GM19463 (cell line): ENCODE data around the gene PACS2.
"Not testable (repeated sequence)": the region's sequence is repeated elsewhere in the genome, so short reads cannot be mapped to it uniquely, and the experiment has no call there.

ENCODE experiments used
- ATAC-seq: cut with Tn5 transposase; IDR thresholded peaks from one replicate; pipeline ENCODE4 v1.9.1; 2021; ENCODE audit warnings: mild to moderate bottlenecking, moderate library complexity; ENCODE audit not compliant: unreplicated experiment

PACS2 gene

GRCh38 chr14:105348169-105348944, 33.8 kb downstream of the PACS2 start:
- no peak for ATAC-seq

- no peak for ATAC-seq
Observed at GRCh38 chr14:105348945-105349699, 34.6 kb downstream of the PACS2 start.

GRCh38 chr14:105349992-105350391, 35.4 kb downstream of the PACS2 start:
- no peak for ATAC-seq

DNA sequence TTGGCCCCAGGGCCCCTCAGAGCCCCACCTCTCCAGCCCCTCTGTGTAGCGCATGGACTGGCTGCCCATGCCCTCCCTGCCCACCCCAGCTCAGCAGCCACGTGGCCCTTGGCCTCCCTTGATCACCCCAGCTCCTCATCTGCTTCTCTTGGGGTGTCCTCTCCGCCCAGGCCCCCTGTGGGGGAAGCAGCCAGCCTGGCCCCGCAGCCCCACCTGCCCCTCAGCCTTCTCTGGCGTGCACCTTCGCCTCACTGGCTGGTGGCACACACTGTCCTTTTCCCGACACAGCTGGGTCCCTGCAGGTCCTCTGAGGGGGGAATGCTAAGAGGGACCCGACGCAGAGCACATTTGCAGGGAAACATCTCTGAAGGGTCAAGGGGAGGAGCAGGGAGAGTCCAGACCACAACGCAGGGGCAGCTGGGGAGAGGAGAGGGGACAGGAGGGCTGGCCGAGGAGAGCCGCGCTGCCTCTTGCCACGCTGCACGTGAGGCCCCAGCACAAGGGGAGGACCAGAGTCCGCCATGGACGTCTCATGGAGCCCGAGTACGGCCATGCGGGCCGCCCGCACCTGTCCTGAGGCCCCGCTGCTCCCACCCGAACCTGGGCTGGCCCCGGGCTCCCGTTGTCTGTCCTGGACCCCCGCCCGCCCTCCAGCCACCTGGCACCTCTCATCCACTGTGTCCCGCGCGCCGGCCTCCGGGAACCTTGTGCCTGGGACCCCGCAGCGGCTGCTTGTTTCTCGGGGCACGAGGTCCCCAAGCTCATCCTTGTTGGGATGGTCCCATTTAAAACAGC, 36.1 kb downstream of the PACS2 start:
- ATAC-seq: no peak

- ATAC-seq: no peak
Observed at GRCh38 chr14:105351410-105351809, 36.9 kb downstream of the PACS2 start.

DNA sequence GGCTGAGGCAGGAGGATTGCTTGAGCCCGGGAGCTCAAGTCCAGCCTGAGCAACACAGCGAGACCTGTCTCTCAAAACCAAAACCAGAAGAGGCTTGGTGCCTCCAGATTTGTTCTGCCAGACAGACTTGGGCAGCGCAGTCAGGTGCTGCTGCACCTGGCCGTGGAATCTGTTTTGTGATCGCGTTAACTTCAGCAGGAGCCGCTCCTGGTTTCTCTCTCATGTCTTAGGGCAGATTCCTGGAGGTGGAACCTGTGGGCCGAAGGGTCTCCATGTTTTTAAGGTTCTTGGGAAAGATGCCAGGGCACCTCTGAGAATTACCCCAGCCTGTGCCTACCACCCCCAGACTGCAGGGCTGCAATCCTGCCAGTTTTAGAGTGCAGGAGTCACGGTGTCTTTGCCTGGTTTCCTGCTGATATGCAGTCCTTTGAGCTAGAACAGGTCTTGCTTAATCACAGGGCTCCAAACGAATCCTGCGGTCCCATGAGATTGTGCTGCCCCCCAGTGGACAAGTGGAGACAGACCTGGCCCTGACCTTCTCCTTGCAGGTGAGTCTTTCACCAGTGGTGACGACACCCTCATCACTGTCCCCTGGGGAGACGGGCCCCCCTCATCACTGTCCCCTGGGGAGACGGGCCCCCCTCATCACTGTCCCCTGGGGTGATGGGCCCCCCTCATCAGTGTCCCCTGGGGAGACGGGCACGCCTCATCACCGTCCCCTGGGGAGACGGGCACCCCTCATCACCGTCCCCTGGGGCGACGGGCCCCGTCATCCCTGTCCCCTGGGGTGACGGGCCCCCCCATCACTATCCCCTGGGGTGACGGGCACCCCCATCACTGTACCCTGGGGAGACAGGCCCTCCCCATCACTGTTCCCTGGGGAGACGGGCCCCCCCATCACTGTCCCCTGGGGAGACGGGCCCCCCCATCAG, 37.6 kb downstream of the PACS2 start:
- peak; percentile 54 for ATAC-seq

- no peak for ATAC-seq
Observed at GRCh38 chr14:105353136-105353535, 38.6 kb downstream of the PACS2 start.

DNA sequence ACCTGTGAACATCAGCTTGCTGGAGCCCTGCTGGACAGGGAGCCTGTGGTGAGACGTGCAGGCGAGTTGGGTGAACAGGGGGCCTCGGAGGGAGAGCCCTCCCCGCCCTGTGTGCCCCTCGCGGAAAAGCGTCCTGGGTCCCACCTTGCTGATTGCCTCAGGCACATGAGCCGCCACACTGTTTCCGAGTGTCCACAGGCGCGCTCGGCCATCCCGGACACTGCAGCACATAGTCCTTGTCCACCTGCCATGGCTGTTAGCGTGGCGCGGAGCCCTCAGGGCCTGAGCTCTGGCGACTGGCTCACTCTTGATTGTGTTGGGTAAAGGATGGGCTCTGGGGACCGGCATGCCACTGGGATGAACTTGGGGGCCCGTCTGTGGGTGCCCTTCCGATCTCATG, 40.0 kb downstream of the PACS2 start:
- no peak for ATAC-seq

DNA sequence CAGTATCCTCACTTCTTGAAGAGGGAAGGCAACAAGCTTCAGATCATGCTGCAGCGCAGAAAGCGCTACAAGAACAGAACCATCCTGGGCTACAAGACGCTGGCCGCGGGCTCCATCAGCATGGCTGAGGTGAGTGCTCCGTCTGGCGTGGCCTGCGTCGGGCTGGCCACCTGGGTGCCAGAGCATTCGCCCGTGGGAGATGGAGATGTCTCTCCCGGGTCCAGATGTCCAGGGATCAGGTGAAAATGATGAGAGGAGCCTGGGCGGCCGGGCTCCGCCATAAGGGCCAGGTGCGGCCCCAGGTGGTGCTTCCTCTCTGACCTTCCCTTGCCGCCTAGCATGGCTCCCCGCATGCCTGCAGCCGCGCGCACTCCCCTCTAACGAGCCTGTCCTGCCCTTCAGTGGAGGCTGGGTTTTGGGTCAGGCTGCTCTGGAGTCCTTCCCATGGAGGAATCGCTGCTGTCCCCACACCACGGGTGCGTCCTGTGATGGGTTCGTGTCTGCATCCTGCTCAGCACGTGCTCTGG, 40.6 kb downstream of the PACS2 start:
- ATAC-seq: no peak

DNA sequence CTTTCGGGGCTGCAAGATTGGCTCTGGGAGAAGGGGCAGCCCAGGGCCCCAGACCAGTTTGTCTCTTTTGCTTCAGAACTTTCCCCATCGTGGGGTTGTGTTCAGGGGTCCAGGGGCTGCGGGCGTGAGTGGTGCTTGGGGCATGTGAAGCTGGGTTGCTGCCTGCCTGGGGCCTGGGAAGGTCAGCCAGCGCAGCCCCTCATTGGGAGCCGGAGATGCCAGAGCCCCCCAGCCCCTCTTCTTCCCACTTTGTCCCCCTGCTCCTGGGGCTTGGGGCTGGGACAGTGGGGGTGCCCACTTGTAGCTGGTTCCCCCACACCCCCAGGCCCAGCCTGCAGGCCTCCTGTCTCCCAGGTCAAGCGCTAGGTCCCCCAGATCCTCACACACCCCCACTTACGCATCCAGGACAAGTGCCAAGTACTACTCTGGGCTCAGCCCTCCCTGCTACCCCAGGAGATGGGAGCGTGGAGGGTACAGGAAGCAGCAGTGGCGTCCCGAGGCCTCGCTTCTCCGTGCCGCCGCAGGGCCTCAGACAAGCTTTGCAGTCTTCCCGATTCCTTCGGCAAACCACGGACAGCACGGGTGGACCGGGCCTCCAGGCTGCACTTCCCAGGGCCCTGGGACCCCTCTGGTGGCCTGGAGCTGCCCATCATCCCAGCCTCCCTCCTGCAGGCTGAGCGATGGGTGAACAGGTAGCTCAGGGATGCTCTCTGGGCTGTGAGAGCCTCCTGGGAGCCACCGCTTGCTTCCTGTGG, 41.5 kb downstream of the PACS2 start:
- ATAC-seq: no peak

DNA sequence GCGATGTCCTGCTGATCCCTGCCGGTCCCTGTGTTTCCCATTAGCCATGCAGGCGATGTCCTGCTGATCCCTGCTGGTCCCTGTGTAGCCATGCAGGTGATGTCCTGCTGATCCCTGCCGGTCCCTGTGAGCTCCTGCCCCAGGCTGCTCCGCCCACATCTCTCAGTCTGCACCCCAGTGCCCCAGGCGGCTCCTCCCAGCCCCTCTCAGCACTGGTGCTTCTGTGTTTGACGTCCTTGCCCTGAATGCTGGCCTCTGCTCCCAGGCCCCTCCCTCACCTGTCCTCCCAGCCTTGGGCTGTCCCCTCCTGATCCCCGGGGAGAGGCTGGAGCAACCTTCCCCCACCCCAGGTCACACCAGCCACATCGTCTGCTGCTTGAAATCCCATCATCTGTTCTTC, 42.4 kb downstream of the PACS2 start:
- no peak for ATAC-seq

DNA sequence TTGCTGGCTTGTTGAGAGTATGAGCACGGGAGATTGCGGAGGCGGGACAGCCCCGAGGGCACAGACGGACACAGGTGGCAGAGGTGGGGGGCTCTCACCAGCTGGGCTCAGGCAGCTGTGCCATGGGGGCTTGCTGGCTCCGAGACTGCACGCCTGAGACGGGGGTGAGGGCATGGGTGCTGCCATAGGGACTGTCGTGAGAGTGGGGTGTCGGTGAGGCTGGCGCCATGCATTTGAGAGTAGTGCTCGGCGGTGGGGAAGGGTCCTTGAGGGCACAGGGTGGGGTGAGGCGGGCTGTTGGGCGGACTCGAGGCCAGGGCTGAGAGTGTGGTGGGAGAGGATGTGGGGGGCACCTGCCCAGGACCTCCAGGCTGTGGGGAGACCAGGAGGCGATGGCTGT, 43.1 kb downstream of the PACS2 start:
- no peak for ATAC-seq

GRCh38 chr14:105358140-105358846, 43.7 kb downstream of the PACS2 start:
- ATAC-seq: no peak

GRCh38 chr14:105358943-105359342, 44.4 kb downstream of the PACS2 start:
- ATAC-seq: no peak

DNA sequence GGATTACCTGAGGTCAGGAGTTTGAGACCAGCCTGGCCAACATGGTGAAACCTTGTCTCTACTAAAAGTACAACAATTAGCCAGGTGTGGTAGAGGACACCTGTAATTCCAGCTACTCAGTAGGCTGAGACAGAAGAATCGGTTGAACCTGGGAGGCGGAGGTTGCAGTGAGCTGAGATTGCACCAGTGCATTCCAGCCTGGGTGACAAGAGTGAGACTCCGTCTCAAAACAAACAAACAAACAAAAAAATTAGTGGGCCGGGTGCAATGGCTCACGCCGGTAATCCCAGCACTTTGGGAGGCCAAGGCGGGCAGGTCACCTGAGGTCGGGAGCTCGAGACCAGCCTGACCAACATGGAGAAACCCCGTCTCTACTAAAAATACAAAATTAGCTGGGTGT, 46.9 kb downstream of the PACS2 start:
- not testable (repeated sequence) for ATAC-seq

- no peak for ATAC-seq
Observed at GRCh38 chr14:105363847-105364708, 49.5 kb downstream of the PACS2 start.

DNA sequence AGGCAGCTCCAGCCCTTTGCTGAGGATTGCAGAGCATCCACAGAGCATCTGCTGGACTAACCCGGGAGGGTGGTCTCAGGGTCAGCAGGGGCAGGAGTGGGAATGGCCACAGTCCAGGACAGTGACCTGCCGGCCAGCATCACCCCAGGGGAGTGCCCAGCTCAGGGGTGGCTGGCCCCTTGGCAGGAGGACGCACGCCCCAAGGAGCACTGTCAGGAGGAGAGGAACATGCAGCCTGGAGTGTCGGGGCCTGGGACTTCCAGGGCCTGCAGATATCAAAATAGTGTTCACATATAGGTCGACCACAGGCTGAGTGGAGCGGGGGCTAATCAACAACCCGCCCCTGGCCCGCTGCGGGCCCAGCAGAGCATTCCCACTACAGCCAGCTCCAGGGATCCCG, 50.6 kb downstream of the PACS2 start:
- ATAC-seq: no peak

GRCh38 chr14:105365681-105366080, 51.1 kb downstream of the PACS2 start:
- ATAC-seq: no peak
